ENCODE results near the gene AMDHD2.
A peak's percentile ranks its signal among the peaks of the same experiment; 100 is the strongest.
"Not testable (repeated sequence)": the region's sequence is repeated elsewhere in the genome, so short reads cannot be mapped to it uniquely, and the experiment has no call there.

AMDHD2 gene

DNA sequence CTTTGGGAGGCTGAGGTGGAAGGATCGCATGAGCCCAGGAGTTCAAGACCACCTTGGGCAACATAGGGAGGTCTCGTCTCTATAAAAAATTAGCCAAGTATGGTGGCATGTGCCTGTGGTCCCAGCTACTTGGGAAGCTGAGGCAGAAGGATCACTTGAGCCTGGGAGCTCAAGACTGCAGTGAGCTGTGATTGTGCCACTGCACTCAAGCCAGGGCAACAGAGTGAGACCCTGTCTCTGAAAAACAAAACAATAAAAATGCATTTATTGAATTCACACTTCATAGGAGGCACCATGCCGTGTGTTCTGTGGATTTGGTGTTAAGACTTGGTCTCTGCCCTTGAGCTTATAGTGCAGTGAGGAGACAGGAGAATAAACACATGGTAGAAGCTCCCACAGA is 42.8 kb upstream of the AMDHD2 start:
- Mint-ChIP-seq H3K4me1 (ENCODE audit: low read depth) (peaks cover 13% of the 10 kb centered on the region), H3K36me3 (no peaks in the 10 kb centered on the region), H3K27me3 (no peaks in the 10 kb centered on the region), H3K27ac (no peak overlapping the region), H3K4me3 (no peak overlapping the region), H3K9me3 (ENCODE audit: low read depth) (no peaks in the 10 kb centered on the region)

DNA sequence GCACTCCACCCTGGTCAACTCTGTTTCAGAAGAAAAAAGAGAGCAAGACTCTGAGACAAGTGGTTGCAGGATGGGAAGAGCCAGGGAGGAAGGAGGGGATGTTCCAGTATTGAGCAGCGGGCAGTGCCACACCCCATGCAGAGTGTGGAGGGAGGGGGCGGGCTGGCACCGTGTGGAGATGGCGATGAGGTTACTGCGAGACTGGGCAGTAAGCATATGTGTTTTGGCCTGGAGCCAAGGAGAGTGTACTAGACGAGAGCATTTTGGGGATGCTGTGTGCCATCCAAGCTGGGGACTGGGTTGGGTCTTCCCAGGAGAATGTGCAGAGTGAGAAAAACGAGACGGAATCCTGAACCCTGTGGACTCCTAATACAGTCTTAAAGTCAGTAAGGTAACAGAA is 41.9 kb upstream of the AMDHD2 start:
- no peak overlapping the region for H3K27ac Mint-ChIP-seq
- peaks cover 13% of the 10 kb centered on the region for H3K4me1 Mint-ChIP-seq (ENCODE audit: low read depth)
- H3K4me3 Mint-ChIP-seq: no peak overlapping the region
- no peaks in the 10 kb centered on the region for H3K9me3 Mint-ChIP-seq (ENCODE audit: low read depth)
- no peaks in the 10 kb centered on the region for H3K36me3 Mint-ChIP-seq
- H3K27me3 Mint-ChIP-seq: no peaks in the 10 kb centered on the region

DNA sequence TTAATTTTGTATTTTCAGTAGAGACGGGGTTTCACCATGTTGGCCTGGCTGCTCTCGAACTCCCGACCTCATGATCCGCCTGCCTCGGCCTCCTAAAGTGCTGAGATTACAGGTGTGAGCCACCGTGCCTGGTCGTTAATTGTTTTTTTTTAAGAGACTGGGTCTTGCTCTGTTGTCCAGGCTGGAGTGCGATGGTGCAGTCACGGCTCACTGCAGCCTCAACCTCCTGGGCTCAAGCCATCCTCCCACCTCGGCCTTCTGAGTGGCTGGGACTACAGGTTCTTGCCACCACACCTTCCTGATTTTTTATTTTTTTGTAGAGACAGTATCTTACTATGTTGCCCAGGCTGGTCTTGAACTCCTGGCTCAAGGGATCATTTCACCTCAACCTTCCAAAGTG is 40.2 kb upstream of the AMDHD2 start:
- H3K4me3 Mint-ChIP-seq; H3K9me3 Mint-ChIP-seq (ENCODE audit: low read depth); H3K27me3 Mint-ChIP-seq; H3K36me3 Mint-ChIP-seq; H3K27ac Mint-ChIP-seq: not testable (repeated sequence)
- H3K4me1 Mint-ChIP-seq (ENCODE audit: low read depth): peaks cover 12% of the 10 kb centered on the region

DNA sequence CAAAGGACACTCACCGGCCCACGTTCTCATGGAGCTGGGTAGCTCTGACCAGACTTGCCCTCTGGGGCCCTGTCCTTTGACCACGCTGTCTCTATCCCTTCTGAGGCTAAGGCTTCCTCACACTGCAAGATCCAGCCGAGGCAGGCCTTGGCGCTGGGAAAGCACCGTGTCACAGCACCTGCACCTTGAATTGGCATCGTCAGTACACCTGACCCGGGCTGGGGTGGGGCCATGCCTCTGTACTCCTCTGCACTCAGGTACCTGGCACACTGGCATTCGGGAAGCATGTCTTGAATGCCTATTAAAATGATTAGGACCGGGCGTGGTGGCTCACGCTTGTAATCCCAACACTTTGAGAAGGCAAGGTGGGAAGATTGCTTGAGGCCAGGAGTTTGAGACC is 39.2 kb upstream of the AMDHD2 start:
- H3K36me3 Mint-ChIP-seq: no peaks in the 10 kb centered on the region
- H3K27ac Mint-ChIP-seq: no peak overlapping the region
- no peak overlapping the region for H3K4me3 Mint-ChIP-seq
- H3K9me3 Mint-ChIP-seq (ENCODE audit: low read depth): no peaks in the 10 kb centered on the region
- H3K4me1 Mint-ChIP-seq (ENCODE audit: low read depth): peaks cover 11% of the 10 kb centered on the region
- no peaks in the 10 kb centered on the region for H3K27me3 Mint-ChIP-seq

DNA sequence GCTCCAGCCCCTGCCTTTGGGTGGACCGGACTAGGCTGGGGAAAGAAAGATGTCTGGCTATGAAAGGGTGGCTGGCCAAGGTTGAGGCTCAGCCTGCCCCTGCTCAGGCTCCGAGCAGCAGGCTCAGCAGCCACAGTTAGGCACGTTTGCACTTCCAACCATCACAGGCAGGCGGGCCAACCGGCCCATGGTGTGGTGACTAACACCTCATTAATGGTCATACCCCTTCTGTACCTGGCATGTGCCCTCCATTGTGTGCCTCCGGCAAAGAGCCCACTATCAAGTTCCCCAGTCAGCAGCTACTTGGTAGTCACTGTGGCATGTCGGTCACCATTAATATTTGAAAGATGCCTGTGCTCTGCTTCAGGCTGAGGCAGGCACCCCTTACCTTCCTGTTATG is 38.5 kb upstream of the AMDHD2 start:
- Mint-ChIP-seq H3K9me3 (ENCODE audit: low read depth) (no peaks in the 10 kb centered on the region), H3K27me3 (no peaks in the 10 kb centered on the region), H3K27ac (no peak overlapping the region), H3K4me1 (ENCODE audit: low read depth) (peaks cover 6% of the 10 kb centered on the region), H3K36me3 (no peaks in the 10 kb centered on the region), H3K4me3 (no peak overlapping the region)

DNA sequence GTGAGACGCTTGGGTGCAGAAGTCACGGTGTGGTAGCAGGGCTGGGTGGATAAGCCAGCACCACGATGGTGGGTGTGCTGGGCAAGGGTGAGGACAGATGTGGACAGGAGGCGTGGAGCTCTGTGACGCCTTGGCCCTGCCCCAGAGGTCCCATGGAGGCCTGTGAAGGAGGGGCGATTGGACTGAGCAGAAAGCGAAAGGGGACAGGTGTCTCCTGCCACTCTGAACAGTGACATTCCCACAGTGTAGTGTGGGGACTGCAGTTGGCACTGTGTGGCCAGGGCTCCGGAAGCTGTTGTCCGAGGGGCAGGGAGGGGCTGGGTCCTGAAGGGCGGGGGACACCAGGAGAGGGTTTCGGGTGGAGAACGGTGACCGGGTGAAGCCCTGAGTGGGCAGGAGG is 37.9 kb upstream of the AMDHD2 start:
- peaks cover 11% of the 10 kb centered on the region for H3K4me1 Mint-ChIP-seq (ENCODE audit: low read depth)
- H3K36me3 Mint-ChIP-seq: no peaks in the 10 kb centered on the region
- H3K4me3 Mint-ChIP-seq: no peak overlapping the region
- no peaks in the 10 kb centered on the region for H3K9me3 Mint-ChIP-seq (ENCODE audit: low read depth)
- H3K27me3 Mint-ChIP-seq: no peaks in the 10 kb centered on the region
- no peak overlapping the region for H3K27ac Mint-ChIP-seq

DNA sequence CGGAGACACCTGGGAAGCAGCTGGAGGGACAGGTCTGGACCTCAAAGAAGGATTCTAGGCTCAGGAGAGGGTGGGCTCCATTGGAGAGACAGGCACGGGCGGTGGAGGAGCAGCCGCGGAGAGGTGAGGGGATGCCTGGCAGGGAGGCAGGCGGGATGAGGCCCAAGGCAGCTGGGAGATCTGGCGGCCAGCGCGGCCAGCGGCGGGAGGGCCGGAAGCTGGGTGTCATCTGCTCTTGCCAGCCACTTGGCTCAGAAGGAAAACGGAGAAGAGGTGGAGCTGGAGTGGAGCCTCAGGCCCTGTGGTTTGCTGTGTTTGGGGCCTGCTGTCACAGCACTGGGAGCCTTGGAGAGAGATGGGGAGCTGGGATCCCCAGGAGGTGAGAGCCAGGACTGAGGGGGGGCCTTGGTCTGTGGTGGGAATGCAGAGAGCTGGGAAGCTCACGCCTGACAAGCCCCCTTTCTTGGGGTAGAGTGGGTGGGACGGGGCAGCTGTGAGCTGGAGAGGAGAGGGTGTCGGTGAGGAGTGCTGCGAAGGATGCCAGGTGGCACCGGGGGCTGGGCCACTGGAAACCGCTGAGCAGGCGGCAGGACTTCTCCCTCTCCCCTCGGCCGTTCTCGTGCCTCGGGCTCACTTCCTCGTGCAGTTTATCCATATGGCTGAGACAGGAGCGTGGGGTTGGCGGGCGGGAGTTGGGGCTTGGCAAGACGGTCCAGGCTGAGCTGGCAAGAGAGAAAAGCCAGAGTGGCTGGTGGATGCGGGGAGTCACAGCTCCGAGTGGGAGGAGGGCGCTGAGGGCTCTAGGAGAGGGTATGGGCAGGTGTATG is 37.2 kb upstream of the AMDHD2 start:
- peaks cover 15% of the 10 kb centered on the region for H3K4me1 Mint-ChIP-seq (ENCODE audit: low read depth)
- no peak overlapping the region for H3K4me3 Mint-ChIP-seq
- no peaks in the 10 kb centered on the region for H3K9me3 Mint-ChIP-seq (ENCODE audit: low read depth)
- H3K36me3 Mint-ChIP-seq: no peaks in the 10 kb centered on the region
- no peak overlapping the region for H3K27ac Mint-ChIP-seq
- no peaks in the 10 kb centered on the region for H3K27me3 Mint-ChIP-seq

DNA sequence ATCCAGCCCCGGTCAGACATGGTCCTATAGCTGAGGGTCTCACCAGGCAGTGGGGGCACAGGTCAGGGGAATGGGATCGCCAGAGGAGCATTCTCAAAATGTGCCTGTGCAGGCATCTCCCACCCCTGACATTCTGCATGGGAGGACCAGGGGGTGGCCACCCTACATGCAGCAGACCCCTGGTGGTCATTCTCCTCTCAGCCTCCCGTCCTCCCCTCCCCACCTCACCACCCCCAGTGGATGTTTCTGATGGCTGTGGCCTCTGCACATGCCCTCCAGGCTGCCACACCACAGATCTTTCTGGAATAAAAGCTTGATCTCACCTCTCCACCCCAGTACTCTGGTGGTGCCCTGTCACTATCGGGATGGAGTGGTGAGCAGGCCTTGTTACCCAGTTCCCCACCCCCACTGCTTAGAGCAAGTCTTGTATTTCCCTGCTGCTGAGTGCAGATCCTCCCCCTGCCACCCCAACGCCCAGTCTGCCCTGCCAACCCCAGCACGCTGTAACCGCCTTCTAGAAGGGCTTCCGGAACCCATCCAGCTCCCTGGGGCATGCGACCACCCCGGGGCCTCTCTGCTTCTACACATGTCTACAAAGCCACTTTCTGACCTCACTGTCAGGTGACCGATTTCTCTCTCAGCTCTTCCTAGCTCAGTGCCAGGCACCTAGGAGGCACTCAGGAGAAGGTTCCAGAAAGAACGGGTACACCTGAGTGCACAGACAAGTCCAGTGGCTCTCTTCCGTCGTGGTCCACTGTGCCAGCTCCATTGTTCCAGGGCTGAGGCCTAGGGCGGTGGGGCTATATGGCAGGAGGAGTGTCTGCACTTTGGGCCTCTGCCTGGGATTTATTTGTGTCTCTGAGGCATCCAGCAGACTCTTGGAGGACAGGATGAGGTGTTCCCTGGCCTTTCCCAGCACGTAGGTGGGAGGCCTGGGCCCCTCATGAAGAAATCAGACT is 36.0 kb upstream of the AMDHD2 start:
- H3K4me3 Mint-ChIP-seq: no peak overlapping the region
- peaks cover 15% of the 10 kb centered on the region for H3K4me1 Mint-ChIP-seq (ENCODE audit: low read depth)
- H3K9me3 Mint-ChIP-seq (ENCODE audit: low read depth): no peaks in the 10 kb centered on the region
- H3K27ac Mint-ChIP-seq: peak overlapping the region; percentile 13
- no peaks in the 10 kb centered on the region for H3K36me3 Mint-ChIP-seq
- no peaks in the 10 kb centered on the region for H3K27me3 Mint-ChIP-seq

DNA sequence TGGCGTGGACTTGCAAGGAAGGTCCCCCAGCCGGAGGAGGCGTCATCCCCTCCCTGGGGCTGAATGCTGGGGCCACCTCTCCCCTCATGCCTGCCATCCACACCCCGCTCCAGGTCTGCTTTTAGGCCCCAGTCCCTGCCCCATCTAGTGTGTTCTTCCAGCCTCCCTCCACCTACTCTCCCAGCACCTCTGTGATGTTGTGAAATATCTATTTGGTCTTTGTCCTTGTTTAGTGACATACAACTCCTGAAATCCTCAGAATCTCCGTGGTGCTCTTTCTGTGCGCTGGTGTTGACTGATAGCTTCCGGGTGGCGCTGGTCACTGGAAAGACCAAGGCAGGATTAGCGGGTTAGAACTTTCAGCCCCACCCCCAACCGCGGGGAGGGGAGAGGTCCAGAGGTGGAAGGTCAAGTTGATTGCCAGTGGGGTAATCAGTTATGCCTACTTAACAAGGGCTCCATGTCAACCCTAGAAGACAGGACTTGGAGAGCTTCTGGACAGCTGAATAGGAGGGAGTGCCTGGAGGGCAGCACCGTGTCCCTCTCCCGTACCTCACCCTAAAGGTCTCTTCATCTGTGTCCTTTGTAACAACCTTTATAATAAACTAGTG is 35.2 kb upstream of the AMDHD2 start:
- Mint-ChIP-seq H3K9me3 (ENCODE audit: low read depth) (no peaks in the 10 kb centered on the region), H3K4me1 (ENCODE audit: low read depth) (peaks cover 15% of the 10 kb centered on the region), H3K36me3 (no peaks in the 10 kb centered on the region), H3K4me3 (no peak overlapping the region), H3K27me3 (no peaks in the 10 kb centered on the region), H3K27ac (no peak overlapping the region)

DNA sequence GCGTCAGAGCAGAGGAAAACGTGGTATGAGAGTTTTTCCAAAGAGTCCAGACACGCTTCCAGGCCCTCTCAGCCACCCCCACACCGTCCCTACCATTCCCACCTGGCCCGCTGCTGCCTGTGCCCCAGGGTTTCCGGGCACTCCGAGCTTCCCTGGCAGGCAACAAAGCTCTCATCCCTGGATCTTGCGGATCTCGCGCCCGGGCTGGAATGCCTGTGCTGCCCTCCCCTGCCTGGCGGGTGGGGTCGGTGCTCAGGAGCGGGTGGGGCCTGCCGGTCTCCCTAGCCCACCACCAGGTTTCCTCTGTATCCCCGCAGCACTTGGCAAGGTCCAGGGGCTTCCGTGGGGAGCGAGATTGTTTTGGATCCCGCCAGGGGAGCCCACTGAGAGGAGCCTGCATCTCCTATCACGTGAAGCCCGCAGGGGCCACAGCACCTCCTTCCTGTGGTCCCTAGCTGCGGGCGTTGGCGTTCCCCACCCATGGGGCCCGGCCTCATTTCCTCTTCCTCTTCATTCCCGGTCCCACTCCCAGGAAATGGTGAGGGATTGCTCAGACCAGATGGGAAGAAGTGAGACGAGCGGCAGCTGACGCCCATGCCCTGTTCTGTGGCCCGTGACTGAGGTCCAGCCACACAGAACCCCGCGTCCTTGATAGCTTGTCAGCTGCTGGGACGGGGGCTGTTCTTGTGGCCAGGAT is 34.2 kb upstream of the AMDHD2 start:
- H3K9me3 Mint-ChIP-seq (ENCODE audit: low read depth): no peaks in the 10 kb centered on the region
- H3K4me3 Mint-ChIP-seq: no peak overlapping the region
- peaks cover 15% of the 10 kb centered on the region for H3K4me1 Mint-ChIP-seq (ENCODE audit: low read depth)
- H3K36me3 Mint-ChIP-seq: no peaks in the 10 kb centered on the region
- no peaks in the 10 kb centered on the region for H3K27me3 Mint-ChIP-seq
- no peak overlapping the region for H3K27ac Mint-ChIP-seq

DNA sequence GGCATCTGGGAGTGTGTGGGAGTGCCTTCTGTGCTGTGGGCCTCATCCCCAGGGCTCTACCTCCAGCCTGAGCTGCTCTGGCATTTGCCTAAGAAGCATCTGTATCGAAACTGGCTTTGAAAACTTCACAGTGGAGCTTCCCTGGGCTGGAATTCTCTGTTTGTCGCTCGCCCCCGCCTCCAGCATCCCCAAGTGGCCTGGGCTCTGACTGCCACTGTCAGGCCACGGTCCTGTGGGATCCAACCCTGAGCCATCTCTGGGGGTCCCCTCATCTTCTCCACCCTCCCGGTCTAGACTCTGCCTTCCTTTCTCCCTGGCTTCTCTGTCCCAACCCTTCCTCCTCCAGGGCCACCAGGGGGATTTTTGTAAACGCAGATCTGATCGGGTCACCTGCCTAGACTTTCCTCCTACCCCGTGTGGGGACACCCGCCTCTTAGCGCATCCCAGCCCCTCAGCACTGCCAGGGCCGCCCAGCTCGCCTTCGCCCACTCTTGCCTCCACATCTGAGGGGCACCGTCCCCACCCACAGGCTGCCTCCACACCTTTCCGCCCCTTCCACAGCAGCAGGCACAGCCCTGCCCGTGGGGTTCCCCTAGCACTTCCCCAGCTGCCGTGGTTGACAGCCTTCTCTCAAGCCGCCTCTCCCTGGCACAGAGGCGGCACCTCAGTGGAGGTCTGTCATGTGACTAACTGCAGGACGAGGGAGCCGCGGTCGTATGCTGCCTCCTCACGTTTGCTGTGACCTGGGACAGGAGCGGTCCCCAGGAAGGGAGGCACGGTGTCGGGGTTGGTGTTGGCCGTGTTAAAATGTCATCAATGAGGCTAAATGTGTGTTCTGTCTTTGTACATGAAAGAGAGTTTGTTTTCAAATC is 33.3 kb upstream of the AMDHD2 start:
- Mint-ChIP-seq H3K4me1 (ENCODE audit: low read depth) (peaks cover 15% of the 10 kb centered on the region), H3K4me3 (peak overlapping the region; percentile 75), H3K36me3 (no peaks in the 10 kb centered on the region), H3K9me3 (ENCODE audit: low read depth) (no peaks in the 10 kb centered on the region), H3K27me3 (no peaks in the 10 kb centered on the region), H3K27ac (peak overlapping the region; percentile 87)

DNA sequence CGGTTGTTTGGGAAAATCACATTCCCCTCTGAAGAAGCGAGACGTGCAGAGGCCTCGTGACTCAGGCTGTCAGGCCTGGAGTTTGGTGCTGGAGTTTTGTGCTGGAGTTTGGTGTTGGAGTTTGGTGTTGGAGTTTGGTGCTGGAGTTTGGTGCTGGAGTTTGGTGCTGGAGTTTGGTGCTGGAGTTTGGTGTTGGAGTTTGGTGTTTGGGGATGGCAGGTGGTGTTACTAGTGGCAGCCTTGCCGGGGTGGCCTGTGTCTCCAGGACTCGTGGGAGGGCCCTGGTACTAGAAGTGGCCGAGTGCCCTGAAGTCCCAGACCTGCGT is 32.7 kb upstream of the AMDHD2 start:
- Mint-ChIP-seq H3K27me3 (no peaks in the 10 kb centered on the region), H3K27ac (peak overlapping the region; percentile 87), H3K4me3 (peak overlapping the region; percentile 75), H3K4me1 (ENCODE audit: low read depth) (peaks cover 12% of the 10 kb centered on the region), H3K9me3 (ENCODE audit: low read depth) (no peaks in the 10 kb centered on the region), H3K36me3 (no peaks in the 10 kb centered on the region)

DNA sequence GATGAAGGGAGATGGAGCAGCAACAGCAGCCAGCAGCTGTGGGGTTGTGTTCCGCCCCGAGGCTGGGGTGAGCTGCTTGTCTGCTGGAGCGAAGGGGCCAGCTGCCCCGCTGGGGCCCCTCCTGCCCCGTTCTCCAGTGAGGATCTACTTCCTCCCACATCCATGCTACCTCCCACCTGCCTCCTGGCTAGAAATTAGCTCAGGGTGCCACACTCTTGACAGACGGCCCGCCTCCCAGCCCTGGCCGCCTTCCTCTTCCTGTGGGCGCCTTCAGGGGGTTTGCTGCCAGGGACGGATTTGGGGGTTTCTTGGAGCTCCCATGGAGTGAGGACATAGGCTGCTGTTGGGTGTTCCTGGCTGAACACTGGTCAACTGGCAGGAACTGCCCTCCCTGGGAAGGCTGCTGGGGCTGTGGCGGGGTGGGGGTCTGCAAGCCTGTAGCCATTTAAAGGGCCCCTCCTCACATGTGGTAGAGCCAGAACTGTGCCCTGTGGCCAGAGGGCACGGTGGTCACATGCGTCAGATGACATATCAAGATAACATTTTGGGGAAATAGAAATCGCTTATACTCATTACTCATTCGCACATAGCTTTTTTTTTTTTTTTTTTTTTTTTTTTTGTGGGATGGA is 32.2 kb upstream of the AMDHD2 start:
- Mint-ChIP-seq H3K4me3 (no peak overlapping the region), H3K27me3 (no peaks in the 10 kb centered on the region), H3K27ac (no peak overlapping the region)

DNA sequence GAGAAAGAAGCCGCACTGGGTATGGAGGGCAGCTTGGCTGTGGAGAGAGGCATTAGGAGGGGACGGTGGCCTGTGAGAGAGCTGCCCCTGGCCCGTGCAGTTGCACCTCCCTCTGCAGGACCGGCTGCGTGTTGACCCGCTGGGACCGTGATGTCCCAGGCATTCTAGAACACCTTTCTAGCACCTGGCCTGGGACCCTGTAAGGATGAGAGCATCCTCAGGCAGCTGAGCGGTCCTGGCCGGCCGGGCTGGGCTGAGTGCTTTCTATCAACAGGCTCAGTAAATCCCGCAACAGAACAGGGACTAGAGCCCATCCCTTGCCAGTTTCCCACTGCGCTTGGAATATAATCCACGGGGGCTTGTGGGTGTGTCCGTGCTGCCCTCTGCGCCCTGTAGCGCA is 30.6 kb upstream of the AMDHD2 start:
- no peaks in the 10 kb centered on the region for H3K36me3 Mint-ChIP-seq
- H3K4me1 Mint-ChIP-seq (ENCODE audit: low read depth): peaks cover 12% of the 10 kb centered on the region
- no peaks in the 10 kb centered on the region for H3K9me3 Mint-ChIP-seq (ENCODE audit: low read depth)
- no peaks in the 10 kb centered on the region for H3K27me3 Mint-ChIP-seq
- no peak overlapping the region for H3K4me3 Mint-ChIP-seq
- no peak overlapping the region for H3K27ac Mint-ChIP-seq

More for the DNA sequence above, 32.2 kb upstream of the AMDHD2 start:
- H3K4me1 Mint-ChIP-seq (ENCODE audit: low read depth): peaks cover 12% of the 10 kb centered on the region
- no peaks in the 10 kb centered on the region for H3K36me3 Mint-ChIP-seq
- H3K9me3 Mint-ChIP-seq (ENCODE audit: low read depth): no peaks in the 10 kb centered on the region
